GM12872 (cell line): ENCODE measurements around the gene C4orf50.

Experiments used
- CTCF ChIP-seq: IDR thresholded peaks from 3 replicates; pipeline ENCODE4 v1.5.1; 2011; ENCODE audit warnings: low read depth, mild to moderate bottlenecking, low read length, moderate library complexity; ENCODE audit not compliant: insufficient read depth

Gene C4orf50

GRCh38 chr4:5921981-5922380, 96.2 kb downstream of the C4orf50 start:
- no peak for TF ChIP-seq CTCF

GRCh38 chr4:5921101-5921980, 96.9 kb downstream of the C4orf50 start:
- no peak for TF ChIP-seq CTCF

GRCh38 chr4:5919571-5919970, 98.7 kb downstream of the C4orf50 start:
- TF ChIP-seq CTCF, result no peak

- TF ChIP-seq CTCF, result no peak
These were observed 99.2 kb downstream of the C4orf50 start for GRCh38 chr4:5919044-5919443.

GRCh38 chr4:5918331-5918985, 99.8 kb downstream of the C4orf50 start:
- TF ChIP-seq CTCF, result no peak

GRCh38 chr4:5917672-5918071, 100.6 kb downstream of the C4orf50 start:
- TF ChIP-seq CTCF, result no peak

GRCh38 chr4:5916229-5916628, 102.0 kb downstream of the C4orf50 start:
- no peak for TF ChIP-seq CTCF
